ENCODE measurements around the gene SUGP2. TPM values are rescaled to one million over a fixed set of nuclear protein-coding genes. Genes with fewer than 3 reads are reported as not detected.
A peak's percentile ranks its signal among the peaks of the same experiment; 100 is the strongest.

Gene SUGP2
- total and polyA plus RNA-seq, 9 of the 15 experiments (the other 6 are each of a cell fraction or from before 2014, with no cell fraction given): 13.1 to 101 (median 63.1) TPM

DNA sequence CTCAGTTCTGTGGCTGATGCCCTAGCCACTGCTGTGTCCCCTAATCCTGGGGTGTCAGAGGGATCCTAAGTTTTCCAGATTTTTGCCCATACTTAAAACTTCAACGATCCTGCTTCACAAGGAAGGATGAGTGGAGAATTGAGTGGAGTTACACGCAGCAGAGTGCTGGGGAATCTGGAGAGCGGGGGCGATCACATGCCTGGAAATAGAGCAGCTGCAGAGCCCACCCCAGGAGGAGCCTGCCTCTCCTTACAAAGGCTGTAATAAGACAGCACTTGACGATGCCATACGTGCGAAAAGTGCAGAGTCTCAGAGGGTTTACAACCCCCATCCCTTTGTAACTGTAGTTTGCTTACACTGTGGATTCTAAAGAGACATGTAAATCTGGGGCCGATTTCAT is 40.6 kb downstream of the SUGP2 start:
- Histone ChIP-seq H3K27me3 (ENCODE audit: control insufficient read depth in 2 of 2, insufficient read depth in 2 of 2, low read length in 2 of 2) (no peaks in the 10 kb centered on the region), H3K27ac (ENCODE audit: extremely low read depth, low read depth, low read length) (no peak overlapping the region), H3K9me1 (ENCODE audit: control insufficient read depth, insufficient read depth, low read length) (no peaks in the 10 kb centered on the region), H3K4me1 (replicated peaks in 1 of 2; ENCODE audit: control insufficient read depth in 2 of 2, insufficient read depth in 2 of 2, low read length in 2 of 2) (peaks cover 0 to 9% of the 10 kb centered on the region in 2 experiments; a peak in 1 of 5 replicates), H3K4me3 (no peak overlapping the region), H4K20me1 (replicated peaks; ENCODE audit: control insufficient read depth, insufficient read depth, low read length) (0 out of 2 replicates have a peak, but pooled peaks cover under 1% of the 10 kb centered on the region), H2AFZ (ENCODE audit: low read depth, low read length) (no peak overlapping the region), H3K36me3 (ENCODE audit: control insufficient read depth, insufficient read depth, low read length) (peaks cover 61% of the 10 kb centered on the region; the same call in 2 of the 3 replicates), H3K9me3 (replicated peaks; ENCODE audit: control insufficient read depth, insufficient read depth, low read depth, low read length) (no peaks in the 10 kb centered on the region), H3K79me2 (ENCODE audit: control insufficient read depth, insufficient read depth, low read length) (no peaks in the 10 kb centered on the region), H3K9ac (ENCODE audit: insufficient read depth in 1 of 2, low read depth in 2 of 2, low read length in 2 of 2) (no peak overlapping the region), H3K4me2 (ENCODE audit: insufficient read depth, low read length) (no peak overlapping the region)
- FAIRE-seq (no peak), ATAC-seq (no peak), DNase-seq (ENCODE audit: extremely low read depth in 1 of 4, low spot score in 3 of 4) (no peak)
- ChIA-PET POLR2A (interaction anchor here (0.6 to 1.2 kb wide), 3 partner anchors 15 to 577 kb away, joined by 3 to 4 read pairs (median 3); no protein-coding TSS in a partner anchor), CTCF (ENCODE audit: low intra/inter-chr PET ratio) (no interaction called here)
- TF ChIP-seq, protein P1, sequence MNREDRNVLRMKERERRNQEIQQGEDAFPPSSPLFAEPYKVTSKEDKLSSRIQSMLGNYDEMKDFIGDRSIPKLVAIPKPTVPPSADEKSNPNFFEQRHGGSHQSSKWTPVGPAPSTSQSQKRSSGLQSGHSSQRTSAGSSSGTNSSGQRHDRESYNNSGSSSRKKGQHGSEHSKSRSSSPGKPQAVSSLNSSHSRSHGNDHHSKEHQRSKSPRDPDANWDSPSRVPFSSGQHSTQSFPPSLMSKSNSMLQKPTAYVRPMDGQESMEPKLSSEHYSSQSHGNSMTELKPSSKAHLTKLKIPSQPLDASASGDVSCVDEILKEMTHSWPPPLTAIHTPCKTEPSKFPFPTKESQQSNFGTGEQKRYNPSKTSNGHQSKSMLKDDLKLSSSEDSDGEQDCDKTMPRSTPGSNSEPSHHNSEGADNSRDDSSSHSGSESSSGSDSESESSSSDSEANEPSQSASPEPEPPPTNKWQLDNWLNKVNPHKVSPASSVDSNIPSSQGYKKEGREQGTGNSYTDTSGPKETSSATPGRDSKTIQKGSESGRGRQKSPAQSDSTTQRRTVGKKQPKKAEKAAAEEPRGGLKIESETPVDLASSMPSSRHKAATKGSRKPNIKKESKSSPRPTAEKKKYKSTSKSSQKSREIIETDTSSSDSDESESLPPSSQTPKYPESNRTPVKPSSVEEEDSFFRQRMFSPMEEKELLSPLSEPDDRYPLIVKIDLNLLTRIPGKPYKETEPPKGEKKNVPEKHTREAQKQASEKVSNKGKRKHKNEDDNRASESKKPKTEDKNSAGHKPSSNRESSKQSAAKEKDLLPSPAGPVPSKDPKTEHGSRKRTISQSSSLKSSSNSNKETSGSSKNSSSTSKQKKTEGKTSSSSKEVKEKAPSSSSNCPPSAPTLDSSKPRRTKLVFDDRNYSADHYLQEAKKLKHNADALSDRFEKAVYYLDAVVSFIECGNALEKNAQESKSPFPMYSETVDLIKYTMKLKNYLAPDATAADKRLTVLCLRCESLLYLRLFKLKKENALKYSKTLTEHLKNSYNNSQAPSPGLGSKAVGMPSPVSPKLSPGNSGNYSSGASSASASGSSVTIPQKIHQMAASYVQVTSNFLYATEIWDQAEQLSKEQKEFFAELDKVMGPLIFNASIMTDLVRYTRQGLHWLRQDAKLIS (CRISPR knock-in tag; IDR thresholded peaks at IDR 0.05): no peak
- TF ChIP-seq U2AF1 (optimal IDR thresholded peaks at IDR 0.05; ENCODE audit: low read depth, low read length) (no peak), CREM (IDR thresholded peaks at IDR 0.05; ENCODE audit: low read depth) (no peak), NFIX (CRISPR knock-in tag; IDR thresholded peaks at IDR 0.05; ENCODE audit: low read depth) (no peak), ZC3H8 (IDR thresholded peaks at IDR 0.05) (no peak), MAFG (tag; conservative IDR thresholded peaks at IDR 0.05) (no peak), JUND (IDR thresholded peaks at IDR 0.05; ENCODE audit: borderline replicate concordance, low read depth, low read length) (no peak), JUND (tag; IDR thresholded peaks at IDR 0.05; ENCODE audit: borderline replicate concordance, low read depth, low read length) (no peak), CCAR2 (IDR thresholded peaks at IDR 0.05; ENCODE audit: low read depth, low read length) (no peak), KDM1A (IDR thresholded peaks at IDR 0.05) (no peak), ELK1 (CRISPR knock-in tag; IDR thresholded peaks at IDR 0.05) (no peak), ATF1 (CRISPR knock-in tag; IDR thresholded peaks at IDR 0.05) (no peak), ATF1 (tag; IDR thresholded peaks at IDR 0.05) (no peak), WHSC1 (IDR thresholded peaks at IDR 0.05; ENCODE audit: low read length) (no peak), DIDO1 (tag; IDR thresholded peaks at IDR 0.05; ENCODE audit: low read depth) (no peak), HDAC8 (tag; IDR thresholded peaks at IDR 0.05) (no peak), COPS2 (conservative IDR thresholded peaks at IDR 0.05) (no peak)
- TF ChIP-seq, protein P2, sequence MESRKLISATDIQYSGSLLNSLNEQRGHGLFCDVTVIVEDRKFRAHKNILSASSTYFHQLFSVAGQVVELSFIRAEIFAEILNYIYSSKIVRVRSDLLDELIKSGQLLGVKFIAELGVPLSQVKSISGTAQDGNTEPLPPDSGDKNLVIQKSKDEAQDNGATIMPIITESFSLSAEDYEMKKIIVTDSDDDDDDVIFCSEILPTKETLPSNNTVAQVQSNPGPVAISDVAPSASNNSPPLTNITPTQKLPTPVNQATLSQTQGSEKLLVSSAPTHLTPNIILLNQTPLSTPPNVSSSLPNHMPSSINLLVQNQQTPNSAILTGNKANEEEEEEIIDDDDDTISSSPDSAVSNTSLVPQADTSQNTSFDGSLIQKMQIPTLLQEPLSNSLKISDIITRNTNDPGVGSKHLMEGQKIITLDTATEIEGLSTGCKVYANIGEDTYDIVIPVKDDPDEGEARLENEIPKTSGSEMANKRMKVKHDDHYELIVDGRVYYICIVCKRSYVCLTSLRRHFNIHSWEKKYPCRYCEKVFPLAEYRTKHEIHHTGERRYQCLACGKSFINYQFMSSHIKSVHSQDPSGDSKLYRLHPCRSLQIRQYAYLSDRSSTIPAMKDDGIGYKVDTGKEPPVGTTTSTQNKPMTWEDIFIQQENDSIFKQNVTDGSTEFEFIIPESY (CRISPR knock-in tag; IDR thresholded peaks at IDR 0.05): no peak
- in situ Hi-C loops (cut with MboI) (no loop called here), intact Hi-C loops (cut with micrococcal nuclease) (no loop called here)
- WGBS (ENCODE audit: insufficient coverage, low coverage, missing lambda C conversion rate): 89% methylated on average over 8 of the region's 8 CpGs
- TSS peak; percentile 47 for BruUV-seq (replicated peaks)

All from K562 (cell line).